K562 (cell line): ENCODE data around the gene MYCL. TPM values are rescaled to one million over a fixed set of nuclear protein-coding genes. Genes with fewer than 3 reads are reported as not detected.

Experiments
- BRF1 ChIP-seq: IDR thresholded peaks from 3 replicates; pipeline ENCODE4 v1.6.1; 2011; ENCODE audit warnings: borderline replicate concordance, mild to moderate bottlenecking; ENCODE audit not compliant: insufficient read length; ENCODE audit errors: extremely low read depth
- CBX3 ChIP-seq, 2 experiments: IDR thresholded peaks; 1 replicate in 1 of 2; 2 replicates in 1 of 2; pipeline ENCODE4 v1.6.1; 2012; ENCODE audit warnings: inconsistent platforms in 2 of 2, low read length in 2 of 2, borderline replicate concordance in 1 of 2, control low read depth in 1 of 2
- CEBPB ChIP-seq: fragments of 450-650 bp; IDR thresholded peaks from 2 replicates; pipeline ENCODE4 v1.6.1; 2016; ENCODE audit warnings: missing genetic modification characterization, missing compliant biosample characterization
- FUS ChIP-seq: fragments of 200-400 bp; formaldehyde crosslinking; optimal IDR thresholded peaks from 2 replicates; pipeline ENCODE3; 2017; ENCODE audit warnings: low read depth, low read length
- HBP1 ChIP-seq: fragments of 450-650 bp; formaldehyde crosslinking; IDR thresholded peaks from 2 replicates; pipeline ENCODE4 v1.4.0; 2022; ENCODE audit warnings: missing genetic modification characterization
- JUN ChIP-seq, 2 experiments: sonication (generic) in 1 of 2; formaldehyde crosslinking in 1 of 2; IDR thresholded peaks; 2 replicates each; pipeline versions ENCODE4 v1.6.1 to v1.8.0; 2012 to 2022; ENCODE audit warnings: borderline replicate concordance in 2 of 2, mild to moderate bottlenecking in 2 of 2, improper control_type of control experiment in 1 of 2, low read depth in 1 of 2, low read length in 1 of 2, missing genetic modification reagents in 1 of 2
- MCM3 ChIP-seq: fragments of 450-650 bp; IDR thresholded peaks from 2 replicates; pipeline ENCODE4 v1.6.1; 2016
- MYC ChIP-seq, 2 experiments: fragments of 250-450 bp in 1 of 2; sonication (Bioruptor Pico) in 1 of 2; IDR thresholded peaks; 2 replicates each; pipeline versions ENCODE4 v1.5.1 to v1.6.1; 2012 to 2021; ENCODE audit warnings: low read depth in 2 of 2, borderline replicate concordance in 1 of 2, improper control_type of control experiment in 1 of 2, low read length in 1 of 2, mild to moderate bottlenecking in 1 of 2, moderate library complexity in 1 of 2
- NFRKB ChIP-seq: fragments of 450-650 bp; IDR thresholded peaks from 2 replicates; pipeline ENCODE4 v1.6.1; 2016; ENCODE audit warnings: low read depth
- PATZ1 ChIP-seq: fragments of 250-450 bp; sonication (Bioruptor Pico); IDR thresholded peaks from 2 replicates; pipeline ENCODE4 v1.5.0; 2020; ENCODE audit warnings: mild to moderate bottlenecking, borderline replicate concordance
- PHB2 ChIP-seq: fragments of 450-650 bp; IDR thresholded peaks from 2 replicates; pipeline ENCODE4 v1.6.1; 2017; ENCODE audit warnings: low read depth
- POLR2B ChIP-seq: fragments of 450-650 bp; IDR thresholded peaks from 2 replicates; pipeline ENCODE4 v1.6.1; 2018; ENCODE audit warnings: low read depth; ENCODE audit not compliant: partially characterized antibody
- RNF2 ChIP-seq: sonication (generic); IDR thresholded peaks from 2 replicates; pipeline ENCODE4 v1.6.1; 2016
- TRIM28 ChIP-seq: fragments of 450-650 bp; IDR thresholded peaks from 2 replicates; pipeline ENCODE4 v1.6.1; 2017
- ZC3H4 ChIP-seq: sonication (generic); formaldehyde crosslinking; IDR thresholded peaks from 2 replicates; pipeline ENCODE4 v1.9.0; 2021; ENCODE audit warnings: missing genetic modification reagents, borderline replicate concordance
- ZC3H8 ChIP-seq: fragments of 450-650 bp; IDR thresholded peaks from 2 replicates; pipeline ENCODE4 v1.6.1; 2017
- ZNF407 ChIP-seq: fragments of 450-650 bp; IDR thresholded peaks from 2 replicates; pipeline ENCODE4 v1.6.1; 2016; ENCODE audit warnings: low read depth
- polyA plus RNA-seq, 8 experiments: library from polyadenylated mRNA; depleted of rRNA in 4 of 8; stranded (reverse) in 5 of 8; unstranded in 3 of 8; fragments of >200 nt; fragmentation: Nextera tagmentation in 2 of 8; fragmentation: Illumina TruSeq in 1 of 8; extraction: Ambion mirVana in 2 of 8; extraction: Trizol in 1 of 8; gene quantifications; 2 replicates each; pipeline versions ENCODE4 v1.2.1 to v1.2.3, GENCODE V29; 2011 to 2014; ENCODE audit warnings: inconsistent platforms in 1 of 8, missing spikeins in 1 of 8
- total RNA-seq, 7 experiments: library from RNA; depleted of rRNA in 6 of 7; stranded (reverse); fragments of >200 nt in 6 of 7; fragmentation: Illumina TruSeq in 2 of 7; extraction: Trizol in 2 of 7; gene quantifications; 2 replicates each; pipeline versions ENCODE4 v1.2.1 to v1.2.3, GENCODE V29; 2011 to 2021; ENCODE audit warnings: low replicate concordance in 1 of 7

The MYCL gene
- total and polyA plus RNA-seq, 9 of the 15 experiments (the other 6 are each of a cell fraction or from before 2014, with no cell fraction given), result 3.5 to 22.0 (median 12.8) TPM

GRCh38 chr1:39901714-39902459, at the start of gene MYCL (continued):
- TF ChIP-seq MYC (IDR thresholded peaks at IDR 0.05; ENCODE audit: low read depth, low read length) (peak; percentile 79), MYC (CRISPR knock-in tag; IDR thresholded peaks at IDR 0.05; ENCODE audit: borderline replicate concordance, low read depth) (peak; percentile 78; the same call in 1 of the 2 replicates), ZC3H4 (CRISPR knock-in tag) (no peak), NFRKB (no peak), ZNF407 (no peak), MCM3 (no peak), JUN (IDR thresholded peaks at IDR 0.05; ENCODE audit: borderline replicate concordance, low read depth, low read length) (no peak), JUN (CRISPR knock-in tag; IDR thresholded peaks at IDR 0.05; ENCODE audit: borderline replicate concordance) (no peak), CBX3 (IDR thresholded peaks at IDR 0.05; ENCODE audit: borderline replicate concordance in 1 of 2, low read length in 2 of 2) (no peak), POLR2B (no peak), TRIM28 (no peak), RNF2 (no peak), FUS (no peak), BRF1 (no peak), PATZ1 (no peak), PHB2 (no peak), HBP1 (CRISPR knock-in tag) (no peak), ZC3H8 (no peak), CEBPB (no peak)
